PC-3 (cell line): ENCODE data around the gene STAT4. TPM values are rescaled to one million over a fixed set of nuclear protein-coding genes. Genes with fewer than 3 reads are reported as not detected.

Experiments used
- ATAC-seq: fragments of 200-7000 bp; cut with Tn5 transposase; 2 replicates; pipeline ENCODE4 v1.9.1; 2020; ENCODE audit warnings: mild to moderate bottlenecking, moderate library complexity
- BruUV-seq: library from RNA; stranded (reverse); fragments of 400-500 nt; replicated peaks from 2 replicates; lab custom pipeline; 2021; lab: Mats Ljungman, UMichigan
- CTCF ChIA-PET: fragments of 300-600 bp; sonication (Branson Sonifier 250); formaldehyde crosslinking; loops from one replicate; lab custom pipeline; 2022; ENCODE audit warnings: antibody characterized with exemption; lab: Charles Lee
- POLR2A ChIA-PET: fragments of 300-600 bp; sonication (Branson Sonifier 250); formaldehyde crosslinking; loops from one replicate; lab custom pipeline; 2022; ENCODE audit warnings: antibody characterized with exemption; ENCODE audit not compliant: unreplicated experiment; lab: Charles Lee
- DNase-seq: peaks from one replicate; pipeline ENCODE4 v3.0.0-alpha.2; 2015
- H2AFZ ChIP-seq: fragments of 300-600 bp; sonication (generic); 2 replicates; pipeline ENCODE4 v1.6.0; 2016; ENCODE audit warnings: antibody characterized with exemption, low read length
- H3F3A ChIP-seq: fragments of 300-600 bp; sonication (generic); one replicate; pipeline ENCODE4 v1.6.0; 2017; ENCODE audit warnings: antibody characterized with exemption, low read length, control low read depth, mild to moderate bottlenecking; ENCODE audit not compliant: unreplicated experiment
- H3K27ac ChIP-seq: fragments of 300-600 bp; sonication (generic); 2 replicates; pipeline ENCODE4 v1.5.1; 2016; ENCODE audit warnings: mild to moderate bottlenecking, low read length
- H3K27me3 ChIP-seq: fragments of 300-600 bp; sonication (generic); 2 replicates; pipeline ENCODE4 v1.6.1; 2016; ENCODE audit warnings: low read length, mixed read lengths
- H3K36me3 ChIP-seq: fragments of 300-600 bp; sonication (generic); 2 replicates; pipeline ENCODE4 v1.6.1; 2016; ENCODE audit warnings: low read depth, mixed run types, low read length, mixed read lengths
- H3K4me1 ChIP-seq: fragments of 300-600 bp; sonication (generic); 2 replicates; pipeline ENCODE4 v1.5.1; 2016; ENCODE audit warnings: low read length; ENCODE audit not compliant: insufficient read depth
- H3K4me2 ChIP-seq: fragments of 300-600 bp; sonication (generic); 2 replicates; pipeline ENCODE4 v1.6.0; 2016; ENCODE audit warnings: low read length
- H3K4me3 ChIP-seq: fragments of 300-600 bp; sonication (generic); 2 replicates; pipeline ENCODE4 v1.5.1; 2016; ENCODE audit warnings: mild to moderate bottlenecking, low read length, mixed read lengths
- H3K79me2 ChIP-seq: fragments of 300-600 bp; sonication (generic); 2 replicates; pipeline ENCODE4 v1.6.1; 2017; ENCODE audit warnings: low read length, mixed read lengths
- H3K9ac ChIP-seq: fragments of 300-600 bp; sonication (generic); 2 replicates; pipeline ENCODE4 v1.6.0; 2016; ENCODE audit warnings: mild to moderate bottlenecking, low read length
- H3K9me2 ChIP-seq: fragments of 300-600 bp; sonication (generic); replicated peaks from 2 replicates; pipeline ENCODE4 v1.6.1; 2016; ENCODE audit warnings: mixed run types, low read length, mixed read lengths
- H3K9me3 ChIP-seq: fragments of 300-600 bp; sonication (generic); 2 replicates; pipeline ENCODE4 v1.6.1; 2016; ENCODE audit warnings: low read length, mixed read lengths
- H4K20me1 ChIP-seq: fragments of 300-600 bp; sonication (generic); 2 replicates; pipeline ENCODE4 v1.6.1; 2016; ENCODE audit warnings: low read length, mixed read lengths
- EZH2 ChIP-seq: fragments of 300-600 bp; sonication (generic); IDR thresholded peaks from one replicate; pipeline ENCODE4 v1.6.1; 2017; ENCODE audit warnings: antibody characterized with exemption, mild to moderate bottlenecking, low read length; ENCODE audit not compliant: unreplicated experiment
- EZH2phosphoT487 ChIP-seq: fragments of 300-600 bp; sonication (generic); IDR thresholded peaks from 2 replicates; pipeline ENCODE4 v1.6.1; 2018; ENCODE audit warnings: mild to moderate bottlenecking, antibody characterized with exemption, low read length, borderline replicate concordance
- intact Hi-C: fragments of 100-400 bp; cut with micrococcal nuclease; formaldehyde crosslinking; loops from 2 replicates; pipeline ENCODE4 v1.9.0; 2023
- total RNA-seq: library from RNA; depleted of rRNA; stranded (reverse); fragments of >200 nt; gene quantifications from 2 replicates; pipeline ENCODE4 v1.2.3, GENCODE V29; 2014
- TF ChIP-seq, protein P1 (sequence below): fragments of 300-600 bp; sonication (generic); conservative IDR thresholded peaks from 2 replicates; pipeline ENCODE4 v1.5.1; 2017; ENCODE audit warnings: antibody characterized with exemption, low read depth, mild to moderate bottlenecking, low read length

Gene STAT4
- total RNA-seq, 1 experiment from 2014 or later: 1.6 TPM

DNA sequence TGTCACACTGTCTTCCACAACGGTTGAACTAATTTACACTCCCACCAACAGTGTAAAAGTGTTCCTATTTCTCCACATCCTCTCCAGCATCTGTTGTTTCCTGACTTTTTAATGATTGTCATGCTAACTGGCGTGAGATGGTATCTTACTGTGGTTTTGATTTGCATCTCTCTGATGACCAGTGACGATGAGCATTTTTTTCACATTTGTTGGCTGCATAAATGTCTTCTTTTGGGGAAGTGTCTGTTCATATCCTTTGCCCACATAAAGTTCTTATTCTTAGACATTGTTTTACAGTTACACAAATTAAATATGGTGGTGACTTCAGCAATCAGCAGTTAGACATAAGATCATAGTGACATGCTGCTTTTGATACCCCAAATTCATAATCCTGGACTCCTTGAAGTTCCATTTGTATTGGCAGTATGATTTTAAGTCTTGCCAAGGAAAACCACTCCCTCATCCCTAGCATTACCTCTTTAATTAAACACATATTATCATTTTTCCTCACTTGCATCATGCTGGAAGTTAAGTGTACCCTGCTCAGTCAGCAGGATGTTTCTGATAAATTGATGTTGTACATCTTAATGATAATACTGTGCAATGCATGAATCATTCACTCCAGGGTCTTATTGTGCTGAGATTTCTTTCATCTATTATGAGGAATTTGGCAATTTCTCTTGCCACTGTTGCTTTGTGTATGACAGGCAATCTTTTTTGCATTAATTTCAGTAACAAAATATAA is 69.2 kb downstream of the STAT4 start:
- H3K4me2 ChIP-seq: no peak overlapping the region
- no peak overlapping the region for H3K9ac ChIP-seq
- H3K27ac ChIP-seq: no peak overlapping the region
- ATAC-seq (no peak), DNase-seq (no peak)
- H4K20me1 ChIP-seq: no peaks in the 10 kb centered on the region
- no peaks in the 10 kb centered on the region for H3K4me1 ChIP-seq
- H3K9me3 ChIP-seq: no peaks in the 10 kb centered on the region
- H3K79me2 ChIP-seq: no peaks in the 10 kb centered on the region
- CTCF ChIA-PET: no interaction called here
- intact Hi-C loops: no loop called here
- H2AFZ ChIP-seq: no peak overlapping the region
- H3K27me3 ChIP-seq: no peaks in the 10 kb centered on the region
- no peaks in the 10 kb centered on the region for H3K36me3 ChIP-seq
- no peak overlapping the region for H3K4me3 ChIP-seq
- no TSS peak for BruUV-seq
- no peaks in the 10 kb centered on the region for H3K9me2 ChIP-seq
- POLR2A ChIA-PET: interaction anchor here (0.6 kb wide), 1 partner anchor 189 kb away, joined by 3 read pairs; no protein-coding TSS in a partner anchor
- H3F3A ChIP-seq: no peaks in the 10 kb centered on the region
- TF ChIP-seq EZH2 (no peak), EZH2phosphoT487 (no peak)
- TF ChIP-seq, protein P1, sequence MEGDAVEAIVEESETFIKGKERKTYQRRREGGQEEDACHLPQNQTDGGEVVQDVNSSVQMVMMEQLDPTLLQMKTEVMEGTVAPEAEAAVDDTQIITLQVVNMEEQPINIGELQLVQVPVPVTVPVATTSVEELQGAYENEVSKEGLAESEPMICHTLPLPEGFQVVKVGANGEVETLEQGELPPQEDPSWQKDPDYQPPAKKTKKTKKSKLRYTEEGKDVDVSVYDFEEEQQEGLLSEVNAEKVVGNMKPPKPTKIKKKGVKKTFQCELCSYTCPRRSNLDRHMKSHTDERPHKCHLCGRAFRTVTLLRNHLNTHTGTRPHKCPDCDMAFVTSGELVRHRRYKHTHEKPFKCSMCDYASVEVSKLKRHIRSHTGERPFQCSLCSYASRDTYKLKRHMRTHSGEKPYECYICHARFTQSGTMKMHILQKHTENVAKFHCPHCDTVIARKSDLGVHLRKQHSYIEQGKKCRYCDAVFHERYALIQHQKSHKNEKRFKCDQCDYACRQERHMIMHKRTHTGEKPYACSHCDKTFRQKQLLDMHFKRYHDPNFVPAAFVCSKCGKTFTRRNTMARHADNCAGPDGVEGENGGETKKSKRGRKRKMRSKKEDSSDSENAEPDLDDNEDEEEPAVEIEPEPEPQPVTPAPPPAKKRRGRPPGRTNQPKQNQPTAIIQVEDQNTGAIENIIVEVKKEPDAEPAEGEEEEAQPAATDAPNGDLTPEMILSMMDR: no peak

DNA sequence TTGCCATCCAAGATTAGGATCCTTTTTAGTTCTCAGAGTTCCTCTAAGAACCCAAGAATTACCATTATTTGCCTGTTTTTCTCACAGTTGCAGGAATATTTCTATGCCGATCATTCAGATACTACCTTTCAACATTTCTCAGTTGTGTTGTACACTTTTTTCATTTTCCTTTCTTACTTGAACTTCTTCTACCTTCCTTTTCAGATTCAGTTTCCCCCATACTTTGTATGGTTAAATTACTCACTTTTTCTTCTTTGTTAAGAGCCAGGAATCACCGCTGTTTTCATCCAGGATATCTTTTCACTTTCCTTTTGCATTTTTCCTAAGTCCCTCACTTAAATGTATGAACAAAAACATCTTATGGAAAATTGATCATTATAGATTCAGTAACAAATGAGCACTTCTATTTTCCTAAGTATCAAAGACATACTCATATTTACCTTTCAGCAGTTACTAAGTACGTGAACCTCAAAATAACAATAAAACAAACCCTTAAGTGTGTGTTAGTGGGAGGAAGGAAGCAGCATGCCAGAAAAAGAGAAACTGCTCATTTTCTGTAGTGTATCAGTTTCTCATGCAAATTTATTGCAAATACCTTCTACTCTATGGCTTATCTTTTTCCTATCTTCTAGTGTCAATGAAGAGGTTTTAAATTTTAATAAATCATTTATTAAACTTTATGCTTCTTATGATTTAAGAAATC is 72.5 kb downstream of the STAT4 start:
- TF ChIP-seq EZH2 (no peak), EZH2phosphoT487 (no peak)
- TF ChIP-seq, protein P1: no peak
- no peak overlapping the region for H3K9ac ChIP-seq
- H3K4me2 ChIP-seq: no peak overlapping the region
- H3K9me3 ChIP-seq: no peaks in the 10 kb centered on the region
- intact Hi-C loops: no loop called here
- H3K4me1 ChIP-seq: no peaks in the 10 kb centered on the region
- no peak overlapping the region for H3K27ac ChIP-seq
- no peak overlapping the region for H2AFZ ChIP-seq
- DNase-seq: no peak
- H3K4me3 ChIP-seq: no peak overlapping the region
- no peaks in the 10 kb centered on the region for H4K20me1 ChIP-seq
- no peaks in the 10 kb centered on the region for H3K36me3 ChIP-seq
- ChIA-PET POLR2A (interaction anchor here (0.5 kb wide), 1 partner anchor 94 kb away, joined by 3 read pairs; no protein-coding TSS in a partner anchor), CTCF (no interaction called here)
- H3F3A ChIP-seq: no peaks in the 10 kb centered on the region
- no peaks in the 10 kb centered on the region for H3K9me2 ChIP-seq
- no peak for ATAC-seq
- no TSS peak for BruUV-seq
- no peaks in the 10 kb centered on the region for H3K79me2 ChIP-seq
- H3K27me3 ChIP-seq: no peaks in the 10 kb centered on the region
